Vagina (tissue), 2 donors: ENCODE results near the gene CD83. TPM values are rescaled to one million over a fixed set of nuclear protein-coding genes. Genes with fewer than 3 reads are reported as not detected.

Experiments
- DNase-seq, 2 donors: peaks; one replicate each; pipeline ENCODE4 v3.0.0-alpha.2; 2017; ENCODE audit errors: extremely low spot score in 2 of 2
- H3K27ac ChIP-seq: fragments of 200-600 bp; sonication (generic); one replicate; pipeline ENCODE4 v1.5.1; 2019
- H3K27me3 ChIP-seq: fragments of 200-600 bp; sonication (generic); one replicate; pipeline ENCODE4 v1.5.1; 2019
- H3K36me3 ChIP-seq, 2 donors: fragments of 200-600 bp; sonication (generic); one replicate each; pipeline ENCODE4 v1.5.1; 2017 to 2019
- H3K4me1 ChIP-seq: fragments of 200-600 bp; sonication (generic); one replicate; pipeline ENCODE4 v1.5.1; 2019
- H3K4me3 ChIP-seq, 2 donors: fragments of 200-600 bp; sonication (generic); 1 replicate in 1 of 2; 2 replicates in 1 of 2; pipeline ENCODE4 v1.5.1; 2016 to 2019
- H3K9me3 ChIP-seq: fragments of 200-600 bp; sonication (generic); one replicate; pipeline ENCODE4 v1.5.1; 2019
- POLR2A ChIP-seq, 2 donors: fragments of 450-650 bp; IDR thresholded peaks; one replicate each; pipeline ENCODE4 v1.6.1; 2017; ENCODE audit warnings: antibody characterized with exemption in 2 of 2, mild to moderate bottlenecking in 2 of 2, moderate library complexity in 2 of 2
- POLR2AphosphoS5 ChIP-seq, 2 donors: sonication (generic); formaldehyde crosslinking; IDR thresholded peaks; one replicate each; pipeline ENCODE4 v1.9.0; 2017; ENCODE audit warnings: antibody characterized with exemption in 2 of 2, mild to moderate bottlenecking in 2 of 2, low read depth in 1 of 2; ENCODE audit not compliant: insufficient read depth in 1 of 2
- intact Hi-C: fragments of 100-400 bp; cut with DNase I; formaldehyde crosslinking; loops from one replicate; pipeline ENCODE4 v1.15.1; 2023
- total RNA-seq: library from RNA; depleted of rRNA; stranded (reverse); fragments of >200 nt; gene quantifications from one replicate; pipeline ENCODE4 v1.2.3, GENCODE V29; 2016
- TF ChIP-seq, protein P1 (sequence below), 3 experiments: fragments of 450-650 bp in 2 of 3; fragments of 200-600 bp in 1 of 3; sonication (generic) in 1 of 3; IDR thresholded peaks; one replicate each; pipeline ENCODE4 v1.5.1; 2017 to 2019; ENCODE audit warnings: antibody characterized with exemption in 3 of 3, mild to moderate bottlenecking in 2 of 3, moderate library complexity in 2 of 3

Gene CD83
- total RNA-seq, 1 donor from 2014 or later, result 26.0 TPM

DNA sequence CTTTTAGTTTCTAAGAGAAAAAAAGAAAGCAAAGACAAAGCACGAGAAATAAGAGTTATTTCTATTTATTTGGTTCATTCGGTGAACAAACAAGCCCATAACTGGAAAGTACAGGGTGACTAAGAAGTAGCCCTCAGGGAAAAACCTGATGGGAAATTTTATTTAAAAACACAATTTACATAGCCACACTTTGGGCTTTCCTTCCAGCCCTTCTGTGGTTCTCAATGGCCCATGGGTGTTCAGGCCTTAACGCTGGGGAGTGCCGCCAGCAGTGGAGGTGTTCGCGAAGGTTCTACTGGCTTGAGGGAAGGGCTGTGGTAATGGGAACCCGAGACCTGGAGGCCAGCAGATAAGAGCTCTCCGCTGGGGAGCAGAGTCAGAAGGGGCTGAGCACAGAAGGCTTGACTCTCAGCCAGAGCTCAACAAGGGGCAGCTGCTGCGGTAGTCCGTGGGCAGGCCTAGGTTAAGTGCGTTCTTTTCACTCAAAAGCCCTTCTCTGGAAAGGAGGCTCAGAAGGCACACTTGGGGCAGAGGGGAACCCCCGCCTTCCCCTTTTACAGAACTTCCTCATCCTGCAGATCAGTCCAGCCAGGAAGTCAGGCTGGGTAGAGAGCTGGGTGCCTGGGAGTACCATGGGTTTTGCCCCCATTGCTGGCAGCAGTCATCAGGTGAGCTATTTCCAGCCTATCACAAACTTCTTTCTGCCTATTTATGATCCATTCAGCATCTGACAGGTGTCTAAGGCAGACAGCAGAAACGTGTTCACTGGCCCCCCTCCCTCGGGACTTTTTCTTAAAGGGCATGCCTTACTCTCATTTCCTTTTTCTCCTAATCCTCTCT lies 8.8 kb upstream of the CD83 start:
- intact Hi-C loops, result no loop called here
- no peak for TF ChIP-seq POLR2A (IDR thresholded peaks at IDR 0.05)
- TF ChIP-seq, protein P1, sequence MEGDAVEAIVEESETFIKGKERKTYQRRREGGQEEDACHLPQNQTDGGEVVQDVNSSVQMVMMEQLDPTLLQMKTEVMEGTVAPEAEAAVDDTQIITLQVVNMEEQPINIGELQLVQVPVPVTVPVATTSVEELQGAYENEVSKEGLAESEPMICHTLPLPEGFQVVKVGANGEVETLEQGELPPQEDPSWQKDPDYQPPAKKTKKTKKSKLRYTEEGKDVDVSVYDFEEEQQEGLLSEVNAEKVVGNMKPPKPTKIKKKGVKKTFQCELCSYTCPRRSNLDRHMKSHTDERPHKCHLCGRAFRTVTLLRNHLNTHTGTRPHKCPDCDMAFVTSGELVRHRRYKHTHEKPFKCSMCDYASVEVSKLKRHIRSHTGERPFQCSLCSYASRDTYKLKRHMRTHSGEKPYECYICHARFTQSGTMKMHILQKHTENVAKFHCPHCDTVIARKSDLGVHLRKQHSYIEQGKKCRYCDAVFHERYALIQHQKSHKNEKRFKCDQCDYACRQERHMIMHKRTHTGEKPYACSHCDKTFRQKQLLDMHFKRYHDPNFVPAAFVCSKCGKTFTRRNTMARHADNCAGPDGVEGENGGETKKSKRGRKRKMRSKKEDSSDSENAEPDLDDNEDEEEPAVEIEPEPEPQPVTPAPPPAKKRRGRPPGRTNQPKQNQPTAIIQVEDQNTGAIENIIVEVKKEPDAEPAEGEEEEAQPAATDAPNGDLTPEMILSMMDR (IDR thresholded peaks at IDR 0.05), result no peak
- TF ChIP-seq POLR2AphosphoS5 (IDR thresholded peaks at IDR 0.05; ENCODE audit: insufficient read depth in 1 of 2, low read depth in 1 of 2), result no peak
- Histone ChIP-seq H3K27ac (no peak overlapping the region), H3K27me3 (no peaks in the 10 kb centered on the region), H3K4me1 (no peaks in the 10 kb centered on the region), H3K36me3 (no peaks in the 10 kb centered on the region), H3K4me3 (no peak overlapping the region), H3K9me3 (no peaks in the 10 kb centered on the region)
- no peak for DNase-seq

DNA sequence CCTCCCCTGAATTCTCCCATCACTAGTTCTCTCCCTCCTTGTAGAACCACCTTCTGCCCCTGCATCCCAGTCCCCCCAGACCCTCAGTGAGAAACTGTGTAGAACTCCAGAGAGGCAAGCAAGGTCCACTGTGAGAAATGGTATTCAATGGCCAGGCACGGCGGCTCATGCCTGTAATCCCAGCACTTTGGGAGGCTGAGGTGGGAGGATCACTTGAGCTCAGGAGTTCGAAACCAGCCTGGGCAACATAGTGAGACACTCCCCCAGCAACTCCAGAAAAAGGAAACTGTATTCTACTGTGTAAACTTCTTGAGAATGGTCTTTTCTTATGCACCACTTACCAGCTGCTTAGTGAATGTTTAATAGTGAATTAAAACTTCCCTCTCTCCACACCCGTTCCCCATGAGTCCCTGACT lies 8.2 kb upstream of the CD83 start:
- intact Hi-C loops, result no loop called here
- DNase-seq, result no peak
- TF ChIP-seq, protein P1 (IDR thresholded peaks at IDR 0.05), result no peak
- TF ChIP-seq POLR2AphosphoS5 (IDR thresholded peaks at IDR 0.05; ENCODE audit: insufficient read depth in 1 of 2, low read depth in 1 of 2), result no peak
- no peak for TF ChIP-seq POLR2A (IDR thresholded peaks at IDR 0.05)
- no peaks in the 10 kb centered on the region for H3K4me1 ChIP-seq
- H3K27me3 ChIP-seq, result no peaks in the 10 kb centered on the region
- no peaks in the 10 kb centered on the region for H3K36me3 ChIP-seq
- no peaks in the 10 kb centered on the region for H3K9me3 ChIP-seq
- no peak overlapping the region for H3K4me3 ChIP-seq
- no peak overlapping the region for H3K27ac ChIP-seq

DNA sequence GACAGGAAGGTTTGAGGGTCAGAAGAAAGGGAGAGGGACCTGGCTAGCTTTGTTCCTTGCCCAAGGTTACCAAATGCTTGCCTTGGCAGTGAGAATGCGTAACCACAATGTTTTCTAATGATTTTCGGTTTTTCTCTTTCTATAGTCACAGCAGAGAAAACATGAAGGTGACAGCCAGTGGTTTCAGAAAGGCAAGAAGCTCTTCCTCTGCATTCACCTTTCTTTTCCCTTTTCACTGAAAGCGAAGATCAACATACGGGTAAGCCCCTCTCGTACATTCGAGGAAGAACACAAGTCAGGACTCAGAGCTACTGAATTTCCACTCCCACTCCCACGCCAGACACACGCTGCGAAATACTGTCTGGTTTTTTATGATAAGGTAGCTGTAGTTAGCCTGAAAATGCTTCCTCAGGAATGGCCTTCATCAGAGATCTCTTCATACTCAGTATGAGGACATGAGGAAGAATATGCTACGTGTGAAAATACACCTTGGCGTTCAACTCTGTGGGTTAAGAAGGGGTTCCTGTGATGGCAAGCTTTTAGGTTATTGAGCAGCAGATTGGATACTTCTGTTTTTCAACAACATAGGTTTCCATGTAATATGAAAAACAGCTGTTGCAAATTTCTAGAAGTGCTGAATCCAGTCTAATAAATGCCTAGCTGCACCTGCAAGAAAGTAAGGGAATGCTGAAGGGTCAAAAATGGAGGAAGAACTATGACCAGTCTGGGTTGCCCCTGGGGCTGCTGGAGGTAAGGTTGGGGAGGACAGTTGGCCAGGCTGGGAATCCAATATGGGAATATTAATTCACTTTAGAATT lies 7.4 kb upstream of the CD83 start:
- no peak for DNase-seq
- no peaks in the 10 kb centered on the region for H3K9me3 ChIP-seq
- H3K4me3 ChIP-seq, result no peak overlapping the region
- no peak overlapping the region for H3K27ac ChIP-seq
- H3K27me3 ChIP-seq, result no peaks in the 10 kb centered on the region
- H3K4me1 ChIP-seq, result no peaks in the 10 kb centered on the region
- TF ChIP-seq POLR2AphosphoS5 (IDR thresholded peaks at IDR 0.05; ENCODE audit: insufficient read depth in 1 of 2, low read depth in 1 of 2) (no peak), POLR2A (IDR thresholded peaks at IDR 0.05) (no peak)
- TF ChIP-seq, protein P1 (IDR thresholded peaks at IDR 0.05), result no peak
- H3K36me3 ChIP-seq, result no peaks in the 10 kb centered on the region
- intact Hi-C loops, result no loop called here

DNA sequence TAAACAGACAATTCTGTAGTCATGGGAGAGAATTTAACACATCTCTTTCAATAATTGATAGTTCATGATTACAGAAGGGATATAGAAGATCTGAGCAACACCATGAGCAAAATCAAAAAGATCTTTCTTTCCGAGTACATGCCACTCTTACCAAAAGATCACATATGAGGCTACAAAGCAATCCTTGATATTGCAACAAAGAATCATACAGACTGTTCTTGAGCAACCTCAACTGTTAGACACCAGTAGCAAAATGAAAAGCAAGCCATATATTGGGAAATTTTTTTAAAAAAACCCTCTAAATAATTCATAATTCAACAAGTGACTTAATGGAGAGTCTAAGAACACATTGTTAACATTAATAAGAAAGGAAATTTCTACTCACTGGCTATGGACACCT lies 3.6 kb upstream of the CD83 start:
- DNase-seq, result no peak
- peaks cover 13% of the 10 kb centered on the region for H3K4me1 ChIP-seq
- H3K36me3 ChIP-seq, result no peaks in the 10 kb centered on the region
- H3K9me3 ChIP-seq, result no peaks in the 10 kb centered on the region
- no peak for TF ChIP-seq POLR2AphosphoS5 (IDR thresholded peaks at IDR 0.05; ENCODE audit: insufficient read depth in 1 of 2, low read depth in 1 of 2)
- TF ChIP-seq, protein P1 (IDR thresholded peaks at IDR 0.05), result no peak
- TF ChIP-seq POLR2A (IDR thresholded peaks at IDR 0.05), result no peak
- no peak overlapping the region for H3K4me3 ChIP-seq
- no peak overlapping the region for H3K27ac ChIP-seq
- intact Hi-C loops, result no loop called here
- H3K27me3 ChIP-seq, result no peaks in the 10 kb centered on the region
